HPDE6-E6E7 (cell line): ENCODE data around the gene FERD3L.

Experiments
- DNase-seq: peaks from one replicate; pipeline ENCODE4 v3.0.0; 2011; ENCODE audit warnings: missing footprints; ENCODE audit errors: extremely low spot score

FERD3L gene

GRCh38 chr7:19101472-19101871 is 43.7 kb downstream of the FERD3L start:
- no peak for DNase-seq

GRCh38 chr7:19099924-19100323 is 45.3 kb downstream of the FERD3L start:
- no peak for DNase-seq

DNA sequence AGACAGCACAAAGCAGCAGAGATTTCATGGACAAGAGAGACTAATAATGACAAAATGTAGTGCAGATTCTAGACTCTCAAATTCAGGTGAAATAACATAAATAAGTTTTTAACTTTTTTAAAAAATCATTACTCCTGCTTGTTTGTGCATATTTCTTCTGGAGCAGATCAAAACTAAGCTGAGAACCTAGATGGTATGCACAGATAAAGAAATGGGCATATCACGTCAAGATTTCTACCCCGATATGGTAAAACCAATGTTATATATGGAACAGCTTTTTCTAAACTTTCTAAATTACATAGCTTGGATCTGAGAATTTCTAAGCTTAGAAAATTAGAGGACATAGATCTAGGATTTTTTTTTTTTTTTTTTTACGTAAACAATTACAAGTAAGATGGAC is 46.0 kb downstream of the FERD3L start:
- no peak for DNase-seq

- DNase-seq, result no peak
These were observed 46.7 kb downstream of the FERD3L start for GRCh38 chr7:19098510-19098909.

DNA sequence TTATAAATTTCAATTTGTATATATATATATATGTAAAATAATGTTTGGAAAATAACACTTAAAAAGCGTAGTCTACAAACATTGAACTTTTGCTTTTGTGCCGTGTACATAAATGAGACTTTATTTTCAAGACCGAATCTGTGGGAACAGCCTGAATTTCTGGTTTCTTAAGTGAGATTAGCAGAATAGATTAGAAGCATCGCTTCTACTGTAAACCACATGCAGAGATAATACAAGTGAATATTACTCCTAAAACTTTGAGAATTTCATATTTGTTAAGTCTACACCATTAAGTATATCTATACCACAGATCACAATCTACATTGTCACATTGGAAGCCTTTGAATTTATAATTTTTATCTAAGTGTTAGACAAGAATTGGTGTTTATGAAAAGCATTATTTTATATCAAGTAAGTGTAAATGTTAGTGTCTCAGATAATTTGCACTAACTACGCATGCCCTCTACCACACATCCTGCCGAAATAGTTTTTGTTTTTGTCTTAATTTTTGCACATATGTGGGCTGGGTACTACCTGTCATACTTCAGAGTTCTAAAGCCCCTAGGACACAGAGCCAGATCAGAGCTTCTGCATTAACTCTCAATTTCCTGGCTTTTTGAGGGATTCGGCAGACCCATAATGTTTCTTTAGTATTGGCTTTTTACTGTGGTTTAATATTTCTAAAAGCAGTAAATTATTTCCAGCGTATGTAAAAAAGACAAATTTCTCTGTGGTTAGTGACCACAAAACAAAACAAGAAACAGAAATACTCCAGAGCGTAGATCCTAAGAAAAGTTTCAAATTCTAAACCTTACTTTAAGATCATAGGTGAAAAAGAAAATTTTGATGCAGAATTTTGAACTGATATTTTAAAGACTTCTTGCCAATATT is 47.8 kb downstream of the FERD3L start:
- no peak for DNase-seq

- no peak for DNase-seq
These were observed 49.8 kb downstream of the FERD3L start for GRCh38 chr7:19095353-19095860.
